Activated naive CD8-positive, alpha-beta T cell treated with anti-CD3 and anti-CD28 coated beads, Interleukin-2, amount 10 ng/mL, durations not matched to agents 7 days and 5 days (primary cell): ENCODE data around the gene SF3B5. TPM values are rescaled to one million over a fixed set of nuclear protein-coding genes. Genes with fewer than 3 reads are reported as not detected.
A peak's percentile ranks its signal among the peaks of the same experiment; 100 is the strongest.
"Not testable (repeated sequence)": the region's sequence is repeated elsewhere in the genome, so short reads cannot be mapped to it uniquely, and the experiment has no call there.

Experiments used
- ATAC-seq: fragments of 150-1000 bp; cut with Tn5 transposase; one replicate; pipeline ENCODE4 v1.10.0; 2021; ENCODE audit warnings: low read depth, moderate library complexity
- POLR2A ChIA-PET: fragments of 350-600 bp; sonication (Branson Sonifier 250); formaldehyde crosslinking; loops from one replicate; lab custom pipeline; 2021; ENCODE audit warnings: antibody characterized with exemption; lab: Charles Lee
- DNase-seq: peaks from one replicate; pipeline ENCODE4 v3.0.0; 2021
- H3K27ac Mint-ChIP-seq: one replicate; pipeline ENCODE4 v1.8.0; 2022; ENCODE audit warnings: mild to moderate bottlenecking, mixed read lengths
- H3K27me3 Mint-ChIP-seq: one replicate; pipeline ENCODE4 v1.8.0; 2022; ENCODE audit warnings: mild to moderate bottlenecking, moderate library complexity, mixed read lengths
- H3K36me3 Mint-ChIP-seq: one replicate; pipeline ENCODE4 v1.8.0; 2021; ENCODE audit warnings: mild to moderate bottlenecking, mixed read lengths
- H3K4me1 Mint-ChIP-seq: one replicate; pipeline ENCODE4 v1.8.0; 2021; ENCODE audit warnings: mixed read lengths
- H3K4me3 Mint-ChIP-seq: one replicate; pipeline ENCODE4 v1.8.0; 2022; ENCODE audit warnings: mild to moderate bottlenecking, moderate library complexity, mixed read lengths
- H3K9me3 Mint-ChIP-seq: one replicate; pipeline ENCODE4 v1.8.0; 2021; ENCODE audit warnings: mixed read lengths
- total RNA-seq, 2 experiments: library from RNA; stranded (reverse); gene quantifications; one replicate each; pipeline ENCODE4 v1.2.3, GENCODE V29; 2021

The SF3B5 gene
- total RNA-seq = 100 to 1,000 TPM; 127 to 133 TPM

- ATAC-seq (peak; percentile 95), DNase-seq (peak; percentile 93)
- Mint-ChIP-seq H3K4me3 (peak within 1 kb of the TSS; percentile 99), H3K36me3 (peaks cover 5% of the 10 kb centered on the region), H3K27me3 (no peaks in the 10 kb centered on the region), H3K4me1 (peaks cover 18% of the 10 kb centered on the region), H3K27ac (peak within 1 kb of the TSS; percentile 99), H3K9me3 (no peaks in the 10 kb centered on the region)
- POLR2A ChIA-PET = interaction anchor here (0.6 to 2.7 kb wide), 11 partner anchors 15 to 252 kb away, joined by 3 to 28 read pairs (median 5); partner anchors contain the start of gene LTV1
Measured at GRCh38 chr6:144095134-144096002, at the start of gene SF3B5. SF3B5 (minus strand) TSS chr6:144095573; CDS start chr6:144095497, 76 bp downstream.

DNA sequence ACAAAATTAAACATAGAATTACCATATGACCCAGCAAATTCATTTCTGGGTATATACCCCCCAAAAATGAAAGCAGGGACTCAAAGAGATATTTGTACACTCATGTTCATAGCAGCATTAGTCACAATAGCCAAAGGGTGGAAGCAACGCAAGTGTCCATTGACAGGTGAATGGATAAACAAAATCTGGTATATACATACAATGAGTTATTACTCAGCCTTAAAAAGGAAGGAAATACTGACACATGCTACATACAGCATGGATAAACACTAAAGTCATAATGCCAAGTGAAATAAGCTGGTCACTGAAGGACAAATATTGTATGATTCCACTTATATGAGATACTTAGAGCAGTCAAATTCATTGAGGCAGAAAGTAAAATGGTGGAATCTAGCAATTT, 49.6 kb upstream of the SF3B5 start:
- Mint-ChIP-seq H3K4me3 (no peak overlapping the region), H3K36me3 (no peaks in the 10 kb centered on the region), H3K27ac (no peak overlapping the region), H3K4me1 (peaks cover 2% of the 10 kb centered on the region), H3K27me3 (no peaks in the 10 kb centered on the region), H3K9me3 (no peaks in the 10 kb centered on the region)
- ATAC-seq (no peak), DNase-seq (no peak)
- POLR2A ChIA-PET = no interaction called here

DNA sequence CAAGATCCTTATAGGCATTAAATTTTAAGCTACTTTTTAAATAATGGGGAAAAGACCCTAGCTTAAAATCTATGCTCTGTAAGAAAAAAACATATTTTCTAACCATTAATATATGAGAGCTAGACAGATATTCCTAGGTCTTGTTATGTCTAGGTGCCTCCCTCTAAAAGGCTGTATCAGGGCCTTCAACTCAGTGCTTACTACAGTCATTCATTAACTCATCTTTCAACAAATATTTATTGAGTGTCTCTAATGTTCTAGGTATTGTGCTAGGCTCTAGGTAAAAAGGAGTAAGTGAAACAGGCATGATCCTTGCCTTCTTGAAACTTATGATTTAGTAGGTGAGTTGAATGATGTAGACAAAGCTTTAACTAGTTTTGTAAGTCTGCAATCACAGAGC, 48.5 kb upstream of the SF3B5 start:
- POLR2A ChIA-PET = no interaction called here
- Mint-ChIP-seq H3K9me3 (no peaks in the 10 kb centered on the region), H3K27me3 (no peaks in the 10 kb centered on the region), H3K27ac (no peak overlapping the region), H3K4me3 (no peak overlapping the region), H3K4me1 (no peaks in the 10 kb centered on the region), H3K36me3 (no peaks in the 10 kb centered on the region)
- DNase-seq (no peak), ATAC-seq (no peak)

DNA sequence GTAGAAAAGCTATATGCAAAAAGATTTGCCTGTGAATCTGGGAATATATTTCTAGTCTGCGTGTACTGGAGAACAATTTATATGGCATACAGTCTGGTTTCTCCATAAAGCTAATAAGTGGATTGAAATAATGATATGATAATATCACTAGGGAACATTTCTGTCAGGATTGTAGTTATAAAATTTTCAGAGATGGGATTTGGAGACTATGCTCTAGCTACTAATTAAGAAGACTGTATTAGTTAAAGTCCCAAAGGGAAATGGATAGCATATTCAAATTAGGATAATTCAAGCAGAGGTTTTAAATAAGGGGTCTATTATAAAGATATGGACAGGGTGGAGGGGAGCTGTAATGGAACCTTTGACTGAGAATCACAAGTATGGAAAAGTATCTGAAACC, 47.7 kb upstream of the SF3B5 start:
- H3K4me1 Mint-ChIP-seq = no peaks in the 10 kb centered on the region
- POLR2A ChIA-PET = no interaction called here
- no peaks in the 10 kb centered on the region for H3K9me3 Mint-ChIP-seq
- H3K4me3 Mint-ChIP-seq = no peak overlapping the region
- no peaks in the 10 kb centered on the region for H3K27me3 Mint-ChIP-seq
- ATAC-seq = no peak
- no peak overlapping the region for H3K27ac Mint-ChIP-seq
- no peaks in the 10 kb centered on the region for H3K36me3 Mint-ChIP-seq
- no peak for DNase-seq

GRCh38 chr6:144141470-144141869, 46.1 kb upstream of the SF3B5 start:
- Mint-ChIP-seq H3K36me3 (no peaks in the 10 kb centered on the region), H3K4me1 (no peaks in the 10 kb centered on the region), H3K4me3 (no peak overlapping the region), H3K27ac (no peak overlapping the region), H3K27me3 (no peaks in the 10 kb centered on the region), H3K9me3 (no peaks in the 10 kb centered on the region)
- no peak for ATAC-seq
- POLR2A ChIA-PET = no interaction called here
- DNase-seq = no peak

- H3K4me3 Mint-ChIP-seq = no peak overlapping the region
- no peak for ATAC-seq
- no peak overlapping the region for H3K27ac Mint-ChIP-seq
- DNase-seq = no peak
- POLR2A ChIA-PET = no interaction called here
- H3K36me3 Mint-ChIP-seq = no peaks in the 10 kb centered on the region
- no peaks in the 10 kb centered on the region for H3K27me3 Mint-ChIP-seq
- H3K9me3 Mint-ChIP-seq = no peaks in the 10 kb centered on the region
- H3K4me1 Mint-ChIP-seq = no peaks in the 10 kb centered on the region
Measured at GRCh38 chr6:144140867-144141266, 45.5 kb upstream of the SF3B5 start.

GRCh38 chr6:144139817-144140216, 44.4 kb upstream of the SF3B5 start:
- DNase-seq (no peak), ATAC-seq (no peak)
- no peaks in the 10 kb centered on the region for H3K27me3 Mint-ChIP-seq
- H3K4me3 Mint-ChIP-seq = no peak overlapping the region
- H3K36me3 Mint-ChIP-seq = no peaks in the 10 kb centered on the region
- POLR2A ChIA-PET = no interaction called here
- H3K9me3 Mint-ChIP-seq = no peaks in the 10 kb centered on the region
- H3K27ac Mint-ChIP-seq = no peak overlapping the region
- H3K4me1 Mint-ChIP-seq = no peaks in the 10 kb centered on the region

DNA sequence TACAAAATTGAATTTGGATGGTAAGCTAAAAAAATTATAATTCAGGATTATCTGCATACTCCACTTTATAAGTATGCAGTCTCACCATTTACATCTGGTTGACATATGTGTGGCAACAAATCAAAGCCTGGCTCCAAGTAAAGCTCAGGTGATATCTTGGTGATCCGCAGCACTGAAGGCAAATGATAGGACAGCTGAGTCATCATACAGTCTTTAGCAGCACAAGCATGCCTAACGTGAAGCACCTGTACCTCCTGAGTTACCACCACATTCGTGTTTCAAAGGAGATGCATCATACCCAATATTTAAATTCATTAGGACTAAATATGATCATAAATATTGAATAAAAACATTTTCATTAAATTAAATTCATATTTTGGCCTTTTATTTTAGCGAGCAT, 43.2 kb upstream of the SF3B5 start:
- H3K27ac Mint-ChIP-seq = no peak overlapping the region
- H3K4me1 Mint-ChIP-seq = no peaks in the 10 kb centered on the region
- no peak overlapping the region for H3K4me3 Mint-ChIP-seq
- H3K27me3 Mint-ChIP-seq = no peaks in the 10 kb centered on the region
- DNase-seq = no peak
- POLR2A ChIA-PET = interaction anchor here (0.6 kb wide), 1 partner anchor 268 kb away, joined by 6 read pairs; no protein-coding TSS in a partner anchor
- H3K9me3 Mint-ChIP-seq = no peaks in the 10 kb centered on the region
- no peak for ATAC-seq
- no peaks in the 10 kb centered on the region for H3K36me3 Mint-ChIP-seq

- no peaks in the 10 kb centered on the region for H3K36me3 Mint-ChIP-seq
- DNase-seq = no peak
- no peak overlapping the region for H3K4me3 Mint-ChIP-seq
- no peak overlapping the region for H3K27ac Mint-ChIP-seq
- no peak for ATAC-seq
- H3K4me1 Mint-ChIP-seq = peaks cover 6% of the 10 kb centered on the region
- POLR2A ChIA-PET = no interaction called here
- no peaks in the 10 kb centered on the region for H3K9me3 Mint-ChIP-seq
- H3K27me3 Mint-ChIP-seq = no peaks in the 10 kb centered on the region
Measured at GRCh38 chr6:144134737-144135136, 39.4 kb upstream of the SF3B5 start.

DNA sequence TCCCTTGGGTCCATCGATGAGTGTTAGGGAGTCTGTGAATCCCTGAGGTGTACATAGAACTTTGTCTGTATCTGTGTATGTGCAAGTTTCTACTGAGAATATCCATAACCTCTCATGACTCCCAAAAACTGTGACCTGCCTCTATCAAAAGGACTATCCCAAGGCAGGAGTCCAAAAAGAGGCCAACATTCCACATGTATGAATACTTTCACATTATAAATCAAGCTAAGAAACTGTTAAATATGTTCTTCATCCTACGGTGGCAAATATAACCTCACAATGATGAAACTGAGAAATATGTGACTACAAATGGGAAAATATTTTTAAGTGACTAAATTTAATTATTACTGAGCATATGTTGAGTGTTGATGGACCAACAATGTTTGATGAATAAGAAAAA, 38.8 kb upstream of the SF3B5 start:
- DNase-seq = no peak
- H3K27ac Mint-ChIP-seq = no peak overlapping the region
- POLR2A ChIA-PET = no interaction called here
- ATAC-seq = no peak
- no peaks in the 10 kb centered on the region for H3K36me3 Mint-ChIP-seq
- H3K4me3 Mint-ChIP-seq = no peak overlapping the region
- peaks cover 6% of the 10 kb centered on the region for H3K4me1 Mint-ChIP-seq
- H3K27me3 Mint-ChIP-seq = no peaks in the 10 kb centered on the region
- H3K9me3 Mint-ChIP-seq = no peaks in the 10 kb centered on the region

GRCh38 chr6:144133225-144133821, 38.0 kb upstream of the SF3B5 start:
- peaks cover 6% of the 10 kb centered on the region for H3K4me1 Mint-ChIP-seq
- ATAC-seq (no peak), DNase-seq (no peak)
- H3K36me3 Mint-ChIP-seq = no peaks in the 10 kb centered on the region
- POLR2A ChIA-PET = no interaction called here
- no peak overlapping the region for H3K27ac Mint-ChIP-seq
- H3K4me3 Mint-ChIP-seq = no peak overlapping the region
- no peaks in the 10 kb centered on the region for H3K27me3 Mint-ChIP-seq
- H3K9me3 Mint-ChIP-seq = no peaks in the 10 kb centered on the region

GRCh38 chr6:144132167-144132690, 36.9 kb upstream of the SF3B5 start:
- ATAC-seq, H3K4me1 Mint-ChIP-seq, H3K27ac Mint-ChIP-seq, DNase-seq, H3K9me3 Mint-ChIP-seq, H3K36me3 Mint-ChIP-seq, POLR2A ChIA-PET, H3K4me3 Mint-ChIP-seq, H3K27me3 Mint-ChIP-seq: not testable (repeated sequence)

GRCh38 chr6:144131248-144131709, 35.9 kb upstream of the SF3B5 start:
- no peak overlapping the region for H3K27ac Mint-ChIP-seq
- POLR2A ChIA-PET = no interaction called here
- H3K27me3 Mint-ChIP-seq = no peaks in the 10 kb centered on the region
- DNase-seq = no peak
- no peaks in the 10 kb centered on the region for H3K36me3 Mint-ChIP-seq
- ATAC-seq = no peak
- no peaks in the 10 kb centered on the region for H3K9me3 Mint-ChIP-seq
- peaks cover 6% of the 10 kb centered on the region for H3K4me1 Mint-ChIP-seq
- no peak overlapping the region for H3K4me3 Mint-ChIP-seq

- H3K27me3 Mint-ChIP-seq = no peaks in the 10 kb centered on the region
- no peak for DNase-seq
- H3K4me3 Mint-ChIP-seq = no peak overlapping the region
Measured at GRCh38 chr6:144129469-144129868, 34.1 kb upstream of the SF3B5 start.

More at GRCh38 chr6:144129469-144129868, 34.1 kb upstream of the SF3B5 start:
- peaks cover 6% of the 10 kb centered on the region for H3K4me1 Mint-ChIP-seq
- ATAC-seq = no peak
- H3K27ac Mint-ChIP-seq = no peak overlapping the region
- POLR2A ChIA-PET = no interaction called here
- no peaks in the 10 kb centered on the region for H3K9me3 Mint-ChIP-seq
- H3K36me3 Mint-ChIP-seq = no peaks in the 10 kb centered on the region
